ENCODE data around the gene KDM5A.

- TF ChIP-seq EZH2phosphoT487 (IDR thresholded peaks at IDR 0.05; ENCODE audit: borderline replicate concordance, low read depth, low read length) (no peak), CTCF (conservative IDR thresholded peaks at IDR 0.05; ENCODE audit: low read length) (no peak)
Observed at GRCh38 chr12:265096-265495, 124.0 kb downstream of the KDM5A start.
